Measurements from ENCODE around the gene STRN3. TPM values are rescaled to one million over a fixed set of nuclear protein-coding genes. Genes with fewer than 3 reads are reported as not detected.

STRN3 gene
- total and polyA plus RNA-seq, 10 donors = 7.6 to 50.1 (median 34.3) TPM

DNA sequence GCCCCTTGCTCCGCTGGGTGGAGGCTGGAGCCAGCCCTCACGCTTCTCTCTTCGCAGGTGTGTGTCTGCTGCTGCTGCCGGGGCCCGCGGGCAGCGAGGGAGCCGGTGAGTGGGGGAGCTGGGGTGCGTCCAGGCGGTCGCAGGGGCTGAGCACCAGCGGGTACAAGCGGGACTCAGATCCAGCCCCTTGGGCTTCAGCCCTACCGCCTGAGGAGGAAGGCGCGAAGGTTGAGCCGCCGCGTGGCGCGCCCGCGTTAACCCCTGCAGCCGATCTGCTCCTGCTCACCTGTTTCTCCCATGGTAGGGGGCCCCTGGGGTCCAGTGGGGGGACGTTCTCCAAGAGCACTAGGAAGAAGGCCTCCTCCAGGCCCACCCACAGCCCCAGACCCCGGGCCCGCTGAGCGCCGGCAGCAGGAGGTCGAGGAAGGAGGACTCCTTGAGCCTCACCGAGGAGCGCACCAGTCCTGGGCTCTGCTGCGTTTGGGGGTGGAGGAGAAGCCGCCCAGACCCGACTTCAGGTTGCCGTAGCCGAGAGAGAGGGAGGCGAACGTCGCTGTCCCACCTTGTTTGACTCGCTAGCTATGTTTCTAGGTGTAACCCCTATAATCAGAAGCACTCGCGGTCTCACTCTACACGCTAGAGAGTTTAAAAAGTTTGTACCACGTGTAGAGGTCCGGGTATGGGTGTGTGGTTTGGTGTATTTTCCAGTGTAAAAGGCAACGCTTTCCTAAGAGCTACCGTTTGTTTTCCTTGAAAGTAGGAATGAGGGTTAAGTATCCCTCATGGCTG lies 151.0 kb downstream of the STRN3 start:
- Histone ChIP-seq H3K4me1 (peaks cover 6 to 24% (median 21%) of the 10 kb centered on the region in 6 donors), H3K9me3 (no peaks in the 10 kb centered on the region), H3K4me3 (peak overlapping the region; percentile 26 to 81 (median 62)), H3K27ac (peak overlapping the region in 1 of 8 donors; percentile 32), H3K27me3 (replicated peaks in 1 of 7) (peaks cover 0 to 65% (median 31%) of the 10 kb centered on the region in 7 donors), H3K36me3 (no peaks in the 10 kb centered on the region)
- intact Hi-C loops (cut with DNase I; ENCODE audit: low total_unique reads) = no loop called here
- 4 to 7% (median 4%) methylated on average over 27 to 48 of the region's 48 CpGs for WGBS, 5 donors
- no peak for TF ChIP-seq CTCF (IDR thresholded peaks at IDR 0.05 in 8 of 11, conservative IDR thresholded peaks at IDR 0.05 in 3 of 11)
- TF ChIP-seq POLR2A (IDR thresholded peaks at IDR 0.05) = no peak
- TF ChIP-seq POLR2AphosphoS5 (IDR thresholded peaks at IDR 0.05) = no peak
- peak; percentile 72 for DNase-seq

- 2 to 19% (median 3%) methylated on average over 12 to 99 of the region's 99 CpGs for WGBS, 5 donors
- Histone ChIP-seq H3K27ac (peak within 1 kb of the TSS in 1 of 8 donors; percentile 32), H3K27me3 (replicated peaks in 1 of 7) (peaks cover 0 to 65% (median 31%) of the 10 kb centered on the region in 7 donors), H3K4me3 (peak within 1 kb of the TSS; percentile 26 to 81 (median 62)), H3K9me3 (no peaks in the 10 kb centered on the region), H3K36me3 (no peaks in the 10 kb centered on the region), H3K4me1 (peaks cover 6 to 24% (median 21%) of the 10 kb centered on the region in 6 donors)
- intact Hi-C loops (cut with DNase I; ENCODE audit: low total_unique reads) = no loop called here
- DNase-seq = peak; percentile 81
- TF ChIP-seq CTCF (IDR thresholded peaks at IDR 0.05 in 8 of 11, conservative IDR thresholded peaks at IDR 0.05 in 3 of 11) = peak in 6 of 11 experiments; percentile 20 to 53 (median 44)
- peak in 1 of 3 donors; percentile 51 for TF ChIP-seq POLR2AphosphoS5 (IDR thresholded peaks at IDR 0.05)
- TF ChIP-seq POLR2A (IDR thresholded peaks at IDR 0.05) = no peak
These were observed 151.8 kb downstream of the STRN3 start, which contains the start of gene COCH for GRCh38 chr14:30874120-30874998. Gene COCH (plus strand): TSS chr14:30874559. CDS start chr14:30874939, 380 bp downstream.

GRCh38 chr14:30873308-30874119 lies 152.7 kb downstream of the STRN3 start:
- H3K36me3 ChIP-seq = no peaks in the 10 kb centered on the region
- 70 to 82% (median 74%) methylated on average over 20 of the region's 20 CpGs for WGBS, 5 donors
- no peaks in the 10 kb centered on the region for H3K9me3 ChIP-seq
- H3K27ac ChIP-seq = no peak overlapping the region
- H3K4me1 ChIP-seq = peaks cover 6 to 24% (median 21%) of the 10 kb centered on the region in 6 donors
- peaks cover 0 to 65% (median 31%) of the 10 kb centered on the region in 7 donors for H3K27me3 ChIP-seq (replicated peaks in 1 of 7)
- TF ChIP-seq CTCF (IDR thresholded peaks at IDR 0.05 in 8 of 11, conservative IDR thresholded peaks at IDR 0.05 in 3 of 11) (no peak), POLR2AphosphoS5 (IDR thresholded peaks at IDR 0.05) (no peak), POLR2A (IDR thresholded peaks at IDR 0.05) (no peak)
- intact Hi-C loops (cut with DNase I; ENCODE audit: low total_unique reads) = no loop called here
- peak overlapping the region in 7 of 8 donors; percentile 49 to 81 (median 63) for H3K4me3 ChIP-seq
- DNase-seq = no peak

Measured in spleen (tissue), 11 donors.